Measurements from ENCODE around the gene PPP6R2. TPM values are rescaled to one million over a fixed set of nuclear protein-coding genes. Genes with fewer than 3 reads are reported as not detected.
A peak's percentile ranks its signal among the peaks of the same experiment; 100 is the strongest.

PPP6R2 gene
- polyA plus RNA-seq, 1 donor from 2014 or later = 85.4 TPM

GRCh38 chr22:50475652-50476002, 132.5 kb downstream of the PPP6R2 start:
- Histone ChIP-seq H3K9me2 (ENCODE audit: insufficient read depth, low read length) (no peaks in the 10 kb centered on the region), H4K20me1 (ENCODE audit: insufficient read depth) (peaks cover 28% of the 10 kb centered on the region), H3K9ac (ENCODE audit: low read length) (peak overlapping the region; percentile 84), H3K9me3 (ENCODE audit: low read length) (no peaks in the 10 kb centered on the region), H3K79me2 (replicated peaks; ENCODE audit: insufficient read depth, low read length) (peaks cover 31% of the 10 kb centered on the region), H2AFZ (ENCODE audit: low read depth, low read length) (peak overlapping the region; percentile 79), H3K4me3 (ENCODE audit: low read length) (peak overlapping the region; percentile 81), H3F3A (ENCODE audit: insufficient read depth, low read length, poor library complexity, severe bottlenecking) (no peaks in the 10 kb centered on the region), H3K4me2 (ENCODE audit: low read length) (peak overlapping the region; percentile 86), H3K27me3 (ENCODE audit: insufficient read depth, low read depth, low read length) (peaks cover 11% of the 10 kb centered on the region), H3K36me3 (ENCODE audit: insufficient read depth, low read length) (no peaks in the 10 kb centered on the region), H3K27ac (ENCODE audit: low read length) (peak overlapping the region; percentile 61)
- TF ChIP-seq RAD21 (conservative IDR thresholded peaks at IDR 0.05) (no peak), CTCF (IDR thresholded peaks at IDR 0.05; ENCODE audit: poor library complexity, severe bottlenecking) (no peak), POLR2AphosphoS5 (IDR thresholded peaks at IDR 0.05) (no peak), EP300 (conservative IDR thresholded peaks at IDR 0.05; ENCODE audit: poor library complexity, severe bottlenecking) (no peak), SMC3 (conservative IDR thresholded peaks at IDR 0.05; ENCODE audit: poor library complexity) (no peak), EZH2 (IDR thresholded peaks at IDR 0.05; ENCODE audit: borderline replicate concordance, insufficient read depth, low read length, poor library complexity, severe bottlenecking) (no peak), REST (IDR thresholded peaks at IDR 0.05; ENCODE audit: borderline replicate concordance) (no peak), MXI1 (conservative IDR thresholded peaks at IDR 0.05; ENCODE audit: poor library complexity, severe bottlenecking) (no peak), TAF1 (IDR thresholded peaks at IDR 0.05; ENCODE audit: low read depth) (no peak)

- no peak overlapping the region for H3K4me2 ChIP-seq (ENCODE audit: low read length)
- H3K27me3 ChIP-seq (ENCODE audit: insufficient read depth, low read depth, low read length) = peaks cover 21% of the 10 kb centered on the region
- H3K9ac ChIP-seq (ENCODE audit: low read length) = no peak overlapping the region
- H4K20me1 ChIP-seq (ENCODE audit: insufficient read depth) = peaks cover 15% of the 10 kb centered on the region
- H3F3A ChIP-seq (ENCODE audit: insufficient read depth, low read length, poor library complexity, severe bottlenecking) = no peaks in the 10 kb centered on the region
- H3K9me3 ChIP-seq (ENCODE audit: low read length) = no peaks in the 10 kb centered on the region
- H3K36me3 ChIP-seq (ENCODE audit: insufficient read depth, low read length) = no peaks in the 10 kb centered on the region
- no peak overlapping the region for H2AFZ ChIP-seq (ENCODE audit: low read depth, low read length)
- H3K4me3 ChIP-seq (ENCODE audit: low read length) = no peak overlapping the region
- H3K79me2 ChIP-seq (replicated peaks; ENCODE audit: insufficient read depth, low read length) = peaks cover 24% of the 10 kb centered on the region
- no peak overlapping the region for H3K27ac ChIP-seq (ENCODE audit: low read length)
- H3K9me2 ChIP-seq (ENCODE audit: insufficient read depth, low read length) = no peaks in the 10 kb centered on the region
- TF ChIP-seq EZH2 (IDR thresholded peaks at IDR 0.05; ENCODE audit: borderline replicate concordance, insufficient read depth, low read length, poor library complexity, severe bottlenecking) (no peak), REST (IDR thresholded peaks at IDR 0.05; ENCODE audit: borderline replicate concordance) (no peak), SMC3 (conservative IDR thresholded peaks at IDR 0.05; ENCODE audit: poor library complexity) (no peak), MXI1 (conservative IDR thresholded peaks at IDR 0.05; ENCODE audit: poor library complexity, severe bottlenecking) (no peak), EP300 (conservative IDR thresholded peaks at IDR 0.05; ENCODE audit: poor library complexity, severe bottlenecking) (no peak), CTCF (IDR thresholded peaks at IDR 0.05; ENCODE audit: poor library complexity, severe bottlenecking) (no peak), RAD21 (conservative IDR thresholded peaks at IDR 0.05) (no peak)
These were observed 133.7 kb downstream of the PPP6R2 start for GRCh38 chr22:50476868-50477267.

All from neural cell (in vitro differentiated cells).